Renal pelvis (tissue), 4 donors: ENCODE measurements around the gene PIGBOS1. TPM values are rescaled to one million over a fixed set of nuclear protein-coding genes. Genes with fewer than 3 reads are reported as not detected.

Experiments used
- DNase-seq: peaks from one replicate; pipeline ENCODE4 v3.0.0-alpha.2; 2013
- polyA plus RNA-seq, 3 donors: library from polyadenylated mRNA; unstranded; fragments of 120-200 nt; gene quantifications; one replicate each; pipeline ENCODE4 v1.2.1, GENCODE V29; 2013; ENCODE audit not compliant: insufficient read length in 3 of 3

The PIGBOS1 gene
- polyA plus RNA-seq, 3 donors: 14.4 to 17.3 (median 16.1) TPM

GRCh38 chr15:55270291-55270690 lies 48.6 kb downstream of the PIGBOS1 start:
- no peak for DNase-seq

- no peak for DNase-seq
Observed at GRCh38 chr15:55268176-55268695, 50.7 kb downstream of the PIGBOS1 start.

GRCh38 chr15:55267401-55268175 lies 51.3 kb downstream of the PIGBOS1 start:
- DNase-seq: no peak

Other genes with a start within 250 kb of the PIGBOS1 start
- gene RSL24D1, start 122.2 kb downstream of the PIGBOS1 start, polyA plus RNA-seq: 100 to 1,000 TPM in 2 of 3 donors, 10 to 100 TPM in 1; 99.5 to 125 (median 121) TPM
- gene RAB27A, start 29.3 kb downstream of the PIGBOS1 start, polyA plus RNA-seq: 10 to 100 TPM; 15.1 to 15.4 (median 15.2) TPM
- 10 to 100 TPM; 14.9 to 20.4 (median 19.1) TPM for gene PIGB, start 99 bp upstream of the PIGBOS1 start, polyA plus RNA-seq
- gene CCPG1, start 89.2 kb upstream of the PIGBOS1 start, polyA plus RNA-seq: 10 to 100 TPM; 48.5 to 59.0 (median 48.8) TPM
- 1 to 10 TPM; 5.8 to 7.3 (median 6.0) TPM for gene PIERCE2, start 89.4 kb upstream of the PIGBOS1 start, polyA plus RNA-seq
- gene DNAAF4, start 189.1 kb upstream of the PIGBOS1 start, polyA plus RNA-seq: 10 to 100 TPM in 1 of 3 donors, 1 to 10 TPM in 2; 9.4 to 10.3 (median 9.8) TPM